GM12873 (cell line): ENCODE data around the gene MYH11.

Experiments used
- TF ChIP-seq, protein P1 (sequence below): IDR thresholded peaks from 2 replicates; pipeline ENCODE4 v1.5.1; 2012; ENCODE audit warnings: low read depth, mild to moderate bottlenecking, moderate library complexity, low read length, control low read depth; ENCODE audit not compliant: insufficient read depth; ENCODE audit errors: missing control alignments

Gene MYH11

DNA sequence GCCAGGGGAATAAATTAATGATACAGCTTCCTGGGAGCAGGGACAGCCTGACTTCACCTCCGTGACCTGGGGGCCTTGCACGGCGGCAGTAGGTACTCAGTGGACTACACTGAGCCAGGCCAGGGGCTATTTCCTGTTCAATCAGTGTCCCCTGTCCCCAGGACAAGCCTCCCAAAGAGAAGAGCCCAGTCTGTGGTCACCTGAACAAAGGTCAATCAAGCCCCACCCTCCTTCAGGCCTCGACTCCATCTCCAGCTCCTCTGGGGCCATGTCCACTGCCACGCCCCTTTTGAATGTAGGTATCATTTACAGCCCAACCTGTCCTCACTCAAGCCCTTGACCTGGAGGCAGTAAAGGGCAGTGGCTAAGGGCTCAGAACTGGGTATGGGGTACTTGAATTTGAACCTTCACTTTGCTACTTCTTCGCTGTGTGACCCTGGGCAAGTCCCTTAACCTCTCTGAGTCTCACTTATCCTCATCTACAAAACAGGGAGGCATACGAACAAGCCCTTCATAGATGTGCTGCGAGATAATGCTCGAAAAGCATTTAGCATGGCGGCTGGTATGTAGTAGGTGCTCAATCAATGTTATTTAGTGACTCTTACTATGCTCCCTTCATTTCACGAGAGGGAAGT is 29.0 kb downstream of the MYH11 start:
- TF ChIP-seq, protein P1, sequence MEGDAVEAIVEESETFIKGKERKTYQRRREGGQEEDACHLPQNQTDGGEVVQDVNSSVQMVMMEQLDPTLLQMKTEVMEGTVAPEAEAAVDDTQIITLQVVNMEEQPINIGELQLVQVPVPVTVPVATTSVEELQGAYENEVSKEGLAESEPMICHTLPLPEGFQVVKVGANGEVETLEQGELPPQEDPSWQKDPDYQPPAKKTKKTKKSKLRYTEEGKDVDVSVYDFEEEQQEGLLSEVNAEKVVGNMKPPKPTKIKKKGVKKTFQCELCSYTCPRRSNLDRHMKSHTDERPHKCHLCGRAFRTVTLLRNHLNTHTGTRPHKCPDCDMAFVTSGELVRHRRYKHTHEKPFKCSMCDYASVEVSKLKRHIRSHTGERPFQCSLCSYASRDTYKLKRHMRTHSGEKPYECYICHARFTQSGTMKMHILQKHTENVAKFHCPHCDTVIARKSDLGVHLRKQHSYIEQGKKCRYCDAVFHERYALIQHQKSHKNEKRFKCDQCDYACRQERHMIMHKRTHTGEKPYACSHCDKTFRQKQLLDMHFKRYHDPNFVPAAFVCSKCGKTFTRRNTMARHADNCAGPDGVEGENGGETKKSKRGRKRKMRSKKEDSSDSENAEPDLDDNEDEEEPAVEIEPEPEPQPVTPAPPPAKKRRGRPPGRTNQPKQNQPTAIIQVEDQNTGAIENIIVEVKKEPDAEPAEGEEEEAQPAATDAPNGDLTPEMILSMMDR, result no peak

DNA sequence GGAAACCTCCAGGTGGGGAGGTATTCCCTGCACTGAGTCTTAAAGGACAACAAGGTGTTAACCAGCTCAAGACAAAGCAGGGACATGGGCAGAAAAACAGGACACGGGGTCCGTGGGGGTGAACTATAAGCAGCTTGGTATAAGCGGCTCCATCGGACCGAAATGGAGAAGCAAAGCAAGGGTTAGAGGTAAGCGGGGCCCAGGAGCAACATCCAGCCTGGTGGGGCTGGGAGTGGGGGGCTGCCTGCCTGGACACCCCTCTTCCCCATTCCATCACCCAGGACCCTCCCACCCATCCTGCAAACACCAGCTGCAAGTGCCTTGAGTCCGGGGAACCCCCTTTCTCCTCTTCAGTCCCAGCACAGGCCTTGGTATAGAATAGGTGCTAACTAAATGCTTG is 29.5 kb downstream of the MYH11 start:
- TF ChIP-seq, protein P1, result no peak

DNA sequence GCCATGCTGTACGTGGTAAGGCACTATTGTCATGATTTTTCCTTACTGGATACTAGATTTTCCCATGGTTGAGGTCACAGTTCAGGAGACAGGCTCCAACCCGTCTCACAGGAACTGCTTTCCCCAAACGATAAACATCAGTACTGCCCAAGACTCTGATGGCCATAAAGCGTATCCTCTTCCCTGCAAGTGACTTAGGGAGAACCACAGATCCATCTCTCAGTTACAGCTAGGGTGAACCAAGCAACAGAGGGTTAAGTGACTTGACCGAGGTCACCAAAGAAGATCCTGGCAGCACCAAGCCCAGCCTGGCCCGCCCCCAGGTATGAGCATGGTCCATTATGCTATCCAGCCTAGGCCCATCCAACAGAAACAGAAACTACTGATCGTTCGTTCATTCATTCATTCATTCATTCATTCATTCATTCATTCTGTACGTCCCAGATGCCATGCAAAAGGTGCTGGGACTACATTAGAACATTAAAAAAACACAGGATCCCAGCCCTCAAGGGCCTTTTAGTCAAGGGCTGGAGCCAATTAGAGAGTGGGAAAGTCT is 31.0 kb downstream of the MYH11 start:
- TF ChIP-seq, protein P1, result no peak

DNA sequence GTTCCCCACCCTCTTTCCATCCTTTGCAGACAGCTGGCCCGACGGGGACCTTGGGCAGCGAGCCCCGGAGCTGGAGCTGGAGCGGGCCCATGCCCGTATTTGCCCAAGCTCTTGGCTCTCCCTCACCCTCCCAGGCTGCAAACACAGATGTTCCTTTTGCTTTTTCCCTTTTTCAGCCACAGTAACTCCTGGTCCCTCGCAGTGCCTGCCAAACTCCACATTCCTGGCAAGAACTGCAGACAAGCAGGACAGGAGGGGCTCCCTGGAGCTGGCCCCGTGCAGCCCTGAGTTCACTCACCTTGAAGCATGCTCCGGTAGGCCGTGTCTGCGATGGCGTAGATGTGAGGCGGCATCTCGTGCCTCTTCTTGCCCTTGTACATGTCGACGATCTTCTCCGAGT is 33.9 kb downstream of the MYH11 start:
- TF ChIP-seq, protein P1, result no peak

DNA sequence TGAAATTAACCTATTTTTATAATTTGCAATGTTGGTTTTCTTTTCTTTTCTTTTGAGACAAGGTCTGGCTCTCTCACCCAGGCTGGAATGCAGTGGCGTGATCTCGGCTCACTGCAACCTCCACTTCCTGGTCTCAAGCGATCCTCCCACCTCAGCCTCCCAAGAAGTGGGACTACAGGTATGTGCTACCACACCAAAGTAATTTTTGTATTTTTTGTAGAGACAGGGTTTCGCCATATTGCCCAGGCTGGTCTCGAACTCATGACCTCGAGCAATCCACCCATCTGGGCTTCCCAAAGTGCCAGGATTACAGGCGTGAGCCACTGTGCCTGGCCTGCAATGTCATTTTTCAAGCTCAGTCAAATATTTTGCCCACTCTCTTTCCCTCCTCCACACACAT is 36.0 kb downstream of the MYH11 start:
- TF ChIP-seq, protein P1, result no peak

DNA sequence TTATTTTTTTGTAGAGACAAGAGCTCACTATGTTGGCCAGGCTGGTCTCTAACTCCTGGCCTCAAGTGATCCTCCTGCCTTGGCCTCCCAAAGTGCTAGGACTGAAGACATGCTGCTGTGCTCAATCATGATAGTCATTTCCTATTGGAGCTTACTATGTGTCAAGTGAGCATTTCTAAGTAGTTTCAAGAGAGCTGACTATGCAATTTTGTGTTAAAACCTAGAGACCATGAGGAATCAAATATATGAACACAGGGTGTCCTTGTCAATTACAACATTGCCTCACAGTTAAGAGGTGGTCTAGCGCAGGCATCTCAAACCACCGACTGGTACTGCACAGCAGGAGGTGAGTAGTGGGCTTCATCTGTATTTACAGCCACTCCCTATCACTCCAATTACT is 37.8 kb downstream of the MYH11 start:
- TF ChIP-seq, protein P1, result no peak

DNA sequence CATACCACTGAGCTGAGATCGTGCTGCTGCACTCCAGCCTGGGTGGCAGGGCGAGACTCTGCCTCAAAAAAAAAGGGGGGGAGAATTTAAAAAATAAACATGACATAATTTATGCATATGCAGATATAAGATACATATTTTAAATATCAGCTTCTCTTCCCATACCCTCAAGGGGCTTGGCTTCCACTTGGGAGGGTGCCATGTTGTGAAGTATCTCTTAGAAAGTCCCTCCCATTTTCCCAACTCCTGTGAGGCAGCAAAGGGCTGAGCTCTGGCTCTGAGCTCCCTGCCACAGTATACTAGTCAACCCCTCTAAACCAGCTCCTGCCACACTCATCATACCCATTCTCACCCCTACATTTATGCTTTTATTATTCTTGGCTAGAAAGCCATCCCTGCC is 39.4 kb downstream of the MYH11 start:
- TF ChIP-seq, protein P1, result no peak
